Neutrophil (primary cell): ENCODE measurements around the gene TOX2.

ENCODE experiments used
- H3K27ac ChIP-seq: fragments of 200-600 bp; sonication (generic); 2 replicates; pipeline ENCODE4 v1.5.1; 2016; ENCODE audit warnings: mild to moderate bottlenecking, moderate library complexity
- H3K27me3 ChIP-seq: fragments of 200-600 bp; sonication (generic); 2 replicates; pipeline ENCODE4 v1.6.0; 2016; ENCODE audit warnings: mild to moderate bottlenecking
- H3K36me3 ChIP-seq: fragments of 200-600 bp; sonication (generic); 2 replicates; pipeline ENCODE4 v1.5.1; 2017
- H3K4me1 ChIP-seq, 2 experiments: fragments of 200-600 bp in 1 of 2; sonication (generic) in 1 of 2; 1 replicate in 1 of 2; 2 replicates in 1 of 2; pipeline versions ENCODE4 v1.5.1 to v1.6.1; 2013 to 2016; ENCODE audit warnings: low read depth in 1 of 2, low read length in 1 of 2, mild to moderate bottlenecking in 1 of 2, moderate library complexity in 1 of 2; ENCODE audit not compliant: control insufficient read depth in 1 of 2, insufficient read depth in 1 of 2
- H3K4me3 ChIP-seq, 2 experiments: fragments of 200-600 bp in 1 of 2; sonication (generic) in 1 of 2; 1 replicate in 1 of 2; 2 replicates in 1 of 2; pipeline ENCODE4 v1.5.1; 2013 to 2016; ENCODE audit warnings: low read depth in 1 of 2, low read length in 1 of 2, mild to moderate bottlenecking in 1 of 2, moderate library complexity in 1 of 2
- H3K9me3 ChIP-seq: fragments of 200-600 bp; sonication (generic); 2 replicates; pipeline ENCODE4 v1.5.1; 2016
- TF ChIP-seq, protein P1 (sequence below): fragments of 200-600 bp; sonication (generic); IDR thresholded peaks from 2 replicates; pipeline ENCODE4 v1.5.1; 2016; ENCODE audit warnings: antibody characterized with exemption

The TOX2 gene

DNA sequence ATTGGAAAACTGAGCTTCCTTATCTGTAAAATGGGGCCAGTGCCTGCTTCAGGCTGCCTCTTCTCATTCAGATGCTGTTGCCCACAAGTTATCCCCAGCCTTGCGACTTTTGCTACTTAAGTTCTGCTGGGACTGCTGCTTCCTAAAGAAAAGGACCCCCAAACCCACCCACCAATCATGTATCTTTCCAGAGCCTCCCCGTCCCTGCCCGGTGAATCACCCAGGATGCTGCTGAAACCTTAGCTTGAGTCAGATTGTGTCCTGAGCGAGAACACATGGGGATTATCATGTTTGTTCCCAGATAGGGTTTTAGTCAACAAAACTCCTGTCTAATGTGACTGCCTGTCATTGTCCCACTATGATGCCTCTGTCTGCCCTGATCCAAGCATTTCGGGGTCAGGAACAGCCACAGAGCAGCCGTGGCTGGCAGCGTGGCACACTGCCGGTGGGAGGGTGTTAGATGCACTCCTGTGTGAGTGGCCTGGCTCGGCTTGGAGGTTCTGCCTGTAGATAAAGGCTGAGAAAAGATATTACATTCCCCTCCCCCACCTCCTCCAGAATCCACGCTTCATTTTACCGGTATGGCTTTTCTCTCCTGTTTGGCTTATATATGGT is 79.9 kb downstream of the TOX2 start:
- Histone ChIP-seq H3K27ac (no peak overlapping the region), H3K4me1 (no peaks in the 10 kb centered on the region), H3K36me3 (no peaks in the 10 kb centered on the region), H3K4me3 (no peak overlapping the region), H3K9me3 (no peaks in the 10 kb centered on the region), H3K27me3 (peaks cover 25% of the 10 kb centered on the region)
- TF ChIP-seq, protein P1, sequence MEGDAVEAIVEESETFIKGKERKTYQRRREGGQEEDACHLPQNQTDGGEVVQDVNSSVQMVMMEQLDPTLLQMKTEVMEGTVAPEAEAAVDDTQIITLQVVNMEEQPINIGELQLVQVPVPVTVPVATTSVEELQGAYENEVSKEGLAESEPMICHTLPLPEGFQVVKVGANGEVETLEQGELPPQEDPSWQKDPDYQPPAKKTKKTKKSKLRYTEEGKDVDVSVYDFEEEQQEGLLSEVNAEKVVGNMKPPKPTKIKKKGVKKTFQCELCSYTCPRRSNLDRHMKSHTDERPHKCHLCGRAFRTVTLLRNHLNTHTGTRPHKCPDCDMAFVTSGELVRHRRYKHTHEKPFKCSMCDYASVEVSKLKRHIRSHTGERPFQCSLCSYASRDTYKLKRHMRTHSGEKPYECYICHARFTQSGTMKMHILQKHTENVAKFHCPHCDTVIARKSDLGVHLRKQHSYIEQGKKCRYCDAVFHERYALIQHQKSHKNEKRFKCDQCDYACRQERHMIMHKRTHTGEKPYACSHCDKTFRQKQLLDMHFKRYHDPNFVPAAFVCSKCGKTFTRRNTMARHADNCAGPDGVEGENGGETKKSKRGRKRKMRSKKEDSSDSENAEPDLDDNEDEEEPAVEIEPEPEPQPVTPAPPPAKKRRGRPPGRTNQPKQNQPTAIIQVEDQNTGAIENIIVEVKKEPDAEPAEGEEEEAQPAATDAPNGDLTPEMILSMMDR, result no peak

- Histone ChIP-seq H3K4me1 (no peaks in the 10 kb centered on the region), H3K4me3 (no peak overlapping the region), H3K36me3 (no peaks in the 10 kb centered on the region), H3K27me3 (peaks cover 35% of the 10 kb centered on the region), H3K9me3 (no peaks in the 10 kb centered on the region), H3K27ac (no peak overlapping the region)
- TF ChIP-seq, protein P1, result no peak
These were observed 81.0 kb downstream of the TOX2 start for GRCh38 chr20:43995645-43996044.

GRCh38 chr20:43996240-43996930 is 81.7 kb downstream of the TOX2 start:
- no peaks in the 10 kb centered on the region for H3K9me3 ChIP-seq
- H3K4me3 ChIP-seq, result no peak overlapping the region
- no peak overlapping the region for H3K27ac ChIP-seq
- peaks cover 43% of the 10 kb centered on the region for H3K27me3 ChIP-seq
- no peaks in the 10 kb centered on the region for H3K36me3 ChIP-seq
- H3K4me1 ChIP-seq, result no peaks in the 10 kb centered on the region
- TF ChIP-seq, protein P1, result no peak

DNA sequence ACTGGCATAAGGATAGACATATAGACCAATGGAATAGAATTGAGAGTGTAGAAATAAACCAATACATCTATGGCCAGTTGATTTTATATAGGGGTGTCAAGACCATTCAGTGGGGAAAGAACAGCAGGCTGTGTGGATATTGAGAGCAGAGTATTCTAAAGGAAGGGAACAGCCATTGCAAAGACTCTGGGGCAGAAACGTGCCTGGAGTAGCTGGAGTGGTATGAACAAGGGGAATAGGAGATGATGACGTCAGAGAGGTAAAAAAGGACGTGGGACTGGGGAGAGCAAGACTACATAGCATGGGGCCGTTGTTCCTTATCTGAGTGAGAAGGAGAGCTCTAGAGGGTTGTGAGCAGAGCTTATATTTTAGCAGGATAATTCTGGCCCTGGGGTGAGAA is 85.2 kb downstream of the TOX2 start:
- Histone ChIP-seq H3K4me1 (no peaks in the 10 kb centered on the region), H3K27me3 (peaks cover 59% of the 10 kb centered on the region), H3K4me3 (no peak overlapping the region), H3K36me3 (no peaks in the 10 kb centered on the region), H3K27ac (no peak overlapping the region), H3K9me3 (no peaks in the 10 kb centered on the region)
- TF ChIP-seq, protein P1, result no peak

DNA sequence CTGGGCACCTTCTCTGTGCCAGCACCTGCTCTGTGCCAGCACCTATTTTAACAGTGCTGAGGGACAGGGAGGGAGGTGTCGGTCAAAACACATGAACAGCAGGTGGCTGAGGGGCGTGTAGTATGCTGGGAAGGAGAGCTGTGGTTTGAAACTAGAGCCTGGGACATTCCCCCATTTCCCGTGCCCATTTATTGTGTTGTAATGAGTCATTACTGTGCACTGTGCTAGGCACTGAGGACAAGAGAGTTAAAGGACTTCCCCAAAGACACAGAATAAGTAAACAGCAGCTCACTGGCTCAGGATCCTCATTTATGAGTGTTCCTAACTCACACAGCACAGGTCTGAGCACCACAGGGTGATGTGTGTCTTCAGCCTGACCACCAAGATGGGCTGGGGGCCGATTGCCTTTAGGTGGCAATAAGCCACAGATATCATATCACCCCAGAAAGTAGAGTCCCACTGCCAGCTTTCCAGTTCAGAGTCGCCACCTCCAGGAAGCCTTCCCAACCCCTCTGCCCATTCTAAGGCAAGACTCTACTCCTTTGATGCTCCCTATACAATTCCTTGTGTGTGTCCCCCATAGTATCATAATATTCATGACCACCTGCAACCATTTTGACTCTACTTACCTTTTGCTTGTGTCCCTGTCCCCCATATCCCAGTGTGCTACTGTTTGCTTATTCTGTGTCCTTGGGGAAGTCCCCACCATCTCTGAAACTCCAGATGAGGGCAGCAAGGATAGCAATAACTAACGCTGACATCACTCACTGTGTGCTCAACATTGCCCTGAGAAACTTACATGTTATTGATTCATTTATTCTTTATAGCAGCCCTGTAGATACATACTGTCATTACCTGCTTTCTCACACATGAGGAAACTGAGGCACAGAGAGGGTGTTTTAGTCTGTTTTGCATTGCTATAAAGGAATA is 87.3 kb downstream of the TOX2 start:
- TF ChIP-seq, protein P1, result no peak
- Histone ChIP-seq H3K27me3 (peaks cover 64% of the 10 kb centered on the region), H3K9me3 (no peaks in the 10 kb centered on the region), H3K4me3 (no peak overlapping the region), H3K27ac (no peak overlapping the region), H3K36me3 (no peaks in the 10 kb centered on the region), H3K4me1 (no peaks in the 10 kb centered on the region)
